RKO (cell line): Measurements from ENCODE around the gene IL31.
"Not testable (repeated sequence)": the region's sequence is repeated elsewhere in the genome, so short reads cannot be mapped to it uniquely, and the experiment has no call there.

Experiments
- DNase-seq: peaks from one replicate; pipeline ENCODE4 v3.0.0-alpha.2; 2016; ENCODE audit warnings: low spot score

IL31 gene

DNA sequence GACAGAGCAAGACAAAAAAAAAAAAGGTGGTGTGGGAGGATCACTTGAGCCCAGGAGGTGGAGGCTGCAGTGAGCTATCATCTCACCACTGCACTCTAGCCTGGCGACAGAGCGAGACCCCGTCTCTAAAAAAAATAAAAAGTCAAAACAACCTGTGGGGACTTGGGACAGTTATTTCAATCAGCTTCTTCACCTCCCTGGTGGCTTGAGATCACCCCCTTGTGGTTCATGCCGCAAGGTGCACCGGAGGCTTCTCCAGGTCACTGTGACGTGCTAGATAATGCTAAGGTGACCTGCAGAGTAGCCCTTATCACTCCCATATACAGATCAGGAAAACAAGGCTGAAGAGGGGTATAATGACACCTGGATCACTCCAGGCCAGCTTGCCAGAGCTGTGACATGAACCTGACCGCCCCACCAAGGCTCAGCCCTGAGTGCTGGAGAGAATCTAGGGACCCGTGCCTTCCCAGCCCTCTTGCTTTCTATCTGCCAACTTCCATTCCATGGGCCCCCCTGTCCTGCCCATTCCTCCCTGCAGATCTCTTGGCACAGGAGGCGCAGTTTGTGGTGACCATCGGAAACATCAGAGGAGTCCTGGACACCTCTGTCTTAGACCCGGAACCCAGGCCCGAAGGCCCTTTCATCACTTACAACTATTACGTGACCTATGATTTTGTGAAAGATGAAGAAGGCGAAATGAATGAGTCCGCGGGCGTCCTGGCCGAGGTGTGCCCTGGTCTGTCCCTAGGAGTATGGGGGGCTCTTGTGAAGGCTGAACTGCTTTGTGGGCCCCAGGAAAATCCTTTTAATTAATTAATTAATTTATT lies 17.0 kb upstream of the IL31 start:
- DNase-seq = peak; percentile 52

DNA sequence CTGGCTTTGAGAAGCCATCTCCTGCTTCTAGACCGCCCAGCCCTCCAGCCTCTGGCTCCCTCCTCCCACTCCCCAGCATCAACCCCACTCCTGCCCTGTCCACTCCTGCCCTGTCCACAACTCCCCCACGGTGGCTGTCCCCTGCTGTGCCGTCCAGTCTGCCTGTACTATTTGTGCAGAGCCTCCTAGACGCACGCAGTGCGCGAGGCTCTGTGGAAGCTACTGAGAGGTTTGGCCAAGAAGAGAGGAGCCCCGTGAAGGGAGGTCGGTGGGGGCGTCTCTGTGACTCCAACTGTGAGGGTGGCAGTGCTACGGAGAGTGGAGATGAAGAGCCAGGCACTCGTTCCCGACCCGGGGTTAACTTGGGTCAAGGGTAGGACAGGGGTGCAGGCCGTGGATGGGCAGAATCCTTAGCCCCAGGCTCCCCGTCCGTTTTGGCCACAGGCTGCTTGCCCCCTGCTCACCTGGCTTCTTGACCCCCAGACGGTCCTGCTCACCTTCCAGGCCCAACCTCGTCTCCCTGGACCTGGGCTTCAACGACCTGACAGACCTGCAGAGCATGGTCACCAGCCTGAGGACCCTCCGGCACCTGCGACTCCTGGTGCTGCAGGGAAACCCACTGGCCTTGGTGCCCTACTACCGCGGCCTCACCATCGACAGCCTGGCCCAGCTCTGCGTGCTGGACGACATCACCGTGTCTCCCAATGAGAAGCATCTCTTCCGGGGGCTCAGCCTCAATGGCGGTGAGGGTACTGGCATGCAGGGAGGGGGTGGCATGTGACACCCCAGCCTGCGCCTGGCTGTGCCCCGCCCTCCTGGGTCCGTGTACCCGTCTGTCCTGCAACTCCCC lies 15.8 kb upstream of the IL31 start:
- DNase-seq = no peak

DNA sequence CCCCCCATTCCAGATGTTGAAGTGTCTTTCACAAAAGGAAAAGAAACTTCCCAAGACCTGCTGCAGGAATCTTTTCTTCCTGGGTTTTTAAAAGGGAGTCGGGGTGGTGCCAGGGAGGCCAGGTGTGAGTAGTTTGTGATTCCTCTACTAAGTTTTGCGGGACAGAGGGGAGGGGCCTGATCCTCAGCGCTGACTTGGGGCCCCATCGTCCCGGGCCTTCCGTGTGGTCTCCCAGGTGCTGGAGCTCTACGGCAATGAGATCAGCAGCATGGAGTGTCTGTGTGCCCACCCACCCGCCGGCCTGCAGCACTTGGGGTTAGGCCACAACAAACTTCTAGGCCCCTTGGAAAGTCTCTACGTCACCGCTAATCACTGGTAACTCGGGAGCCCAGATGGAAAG lies 13.4 kb upstream of the IL31 start:
- no peak for DNase-seq

DNA sequence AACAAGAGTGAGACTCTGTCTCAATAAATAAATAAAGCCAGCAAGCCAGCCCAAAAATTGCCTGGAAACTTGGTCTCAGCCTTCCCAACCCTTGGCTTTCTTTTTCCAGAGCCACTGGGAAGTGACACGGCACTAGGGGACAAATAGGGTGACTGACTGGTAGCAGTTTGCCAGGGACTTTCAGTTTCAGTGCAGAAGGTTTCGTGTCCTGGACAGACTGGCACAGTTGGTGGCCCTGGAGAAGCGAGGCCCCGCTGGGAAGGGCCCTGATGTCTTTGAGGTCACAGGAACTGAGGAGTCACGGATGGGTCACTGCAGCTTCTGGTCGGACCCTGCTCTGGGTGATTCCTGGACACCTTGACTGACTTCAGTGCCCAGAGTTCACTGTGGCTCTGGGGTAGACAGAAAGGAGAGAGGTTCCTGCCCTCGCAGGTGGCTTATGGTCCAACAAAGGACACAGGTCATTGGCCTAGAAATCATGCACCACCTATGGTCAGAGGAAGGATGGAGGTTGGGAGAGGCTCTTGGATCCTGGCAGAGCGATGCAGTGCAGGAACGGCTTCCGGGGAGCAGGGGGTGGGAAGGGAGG lies 11.6 kb upstream of the IL31 start:
- DNase-seq = no peak

DNA sequence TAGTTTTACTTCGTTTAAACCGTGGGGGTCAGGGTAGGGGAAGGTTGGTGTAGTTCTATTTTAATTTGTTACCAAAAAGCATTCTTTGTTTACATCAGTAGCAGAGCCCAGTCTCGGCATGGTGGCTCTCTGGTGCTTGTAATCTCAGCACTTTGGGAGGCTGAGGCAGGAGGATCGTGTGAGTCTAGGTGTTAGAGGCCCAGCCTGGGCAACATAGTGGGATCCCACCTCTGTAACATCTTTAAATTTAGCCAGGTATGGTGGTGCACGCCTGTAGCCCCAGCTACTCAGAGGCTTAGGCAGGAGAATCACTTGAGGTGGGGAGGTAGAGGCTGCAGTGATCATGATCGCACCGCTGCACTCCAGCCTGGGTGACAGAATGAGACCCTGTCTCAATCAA lies 11.1 kb upstream of the IL31 start:
- DNase-seq = no peak

DNA sequence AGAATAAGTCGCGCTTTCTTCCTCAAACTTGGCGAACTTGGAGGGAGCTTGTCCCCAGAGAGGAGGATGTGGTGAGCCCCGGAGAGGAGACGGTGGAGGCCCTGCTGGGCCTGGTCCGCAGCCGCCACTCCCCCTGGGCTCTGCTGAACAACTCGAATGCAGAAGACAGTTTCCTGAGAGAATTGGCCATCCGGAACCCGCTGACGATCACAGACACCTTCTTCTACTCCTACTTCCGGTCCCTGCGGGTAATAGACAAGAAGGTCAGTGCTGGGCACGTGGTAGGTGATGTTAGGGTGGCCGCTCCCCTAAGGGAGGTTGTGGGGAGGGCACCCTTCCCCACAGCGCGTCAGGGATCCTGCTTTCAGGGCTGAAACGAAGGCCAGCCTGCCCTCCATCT lies 10.5 kb upstream of the IL31 start:
- DNase-seq = no peak

DNA sequence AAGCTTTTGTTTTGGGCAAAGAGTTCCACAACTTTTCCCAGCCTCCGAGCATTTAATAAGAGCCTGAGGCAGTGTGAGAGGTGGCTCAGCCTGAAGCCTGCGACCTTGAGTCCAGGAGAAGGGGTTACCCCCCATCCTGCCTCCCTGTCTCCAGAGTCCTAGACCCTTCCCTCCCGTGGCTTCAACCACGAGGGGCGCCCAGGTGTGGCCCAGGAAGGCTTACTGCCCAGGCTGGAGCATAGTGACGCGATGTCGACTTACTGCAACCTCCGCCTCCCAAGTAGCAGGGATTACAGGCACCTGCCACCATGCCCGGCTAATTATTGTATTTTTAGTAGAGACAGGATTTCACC lies 9.5 kb upstream of the IL31 start:
- DNase-seq = no peak

DNA sequence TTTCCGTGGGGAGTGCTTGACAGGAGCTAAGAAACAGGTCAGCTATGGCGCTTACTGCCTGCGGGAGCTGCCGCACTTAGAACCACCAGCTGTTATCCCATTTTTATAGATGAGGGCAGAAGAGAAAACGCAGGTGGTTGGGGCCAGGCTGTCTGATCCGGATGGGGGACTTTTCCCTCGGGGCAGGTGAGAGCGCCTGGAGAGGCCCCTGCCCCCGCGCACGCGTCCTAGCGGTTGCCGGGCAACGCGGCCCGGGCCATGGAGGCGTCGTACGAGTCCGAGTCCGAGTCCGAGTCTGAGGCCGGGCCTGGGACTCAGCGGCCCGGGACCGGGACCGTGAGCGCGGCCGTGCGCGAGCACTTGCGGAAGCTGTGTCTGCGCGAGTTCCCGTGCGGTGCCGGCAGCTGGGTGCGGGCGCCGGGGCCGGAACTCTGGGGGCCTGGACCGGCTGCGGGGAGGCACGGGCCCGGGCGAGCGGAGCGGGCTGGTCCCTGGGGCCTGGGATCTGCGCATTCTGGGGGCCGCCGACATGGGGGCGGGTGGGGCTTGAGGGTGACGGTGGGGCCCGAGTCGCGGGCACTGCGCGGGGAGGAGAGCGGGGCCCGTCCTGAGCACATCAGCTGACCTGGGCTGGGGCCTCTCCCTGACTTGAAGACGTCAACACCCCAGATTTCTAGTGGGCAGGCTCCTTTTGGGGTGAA lies 9.0 kb upstream of the IL31 start, which contains the start of gene LRRC43:
Gene LRRC43, plus strand, starts transcription at position 237 of the 701 bp plus-strand sequence. Its CDS starts 22 bp downstream, at position 259.
- no peak for DNase-seq

DNA sequence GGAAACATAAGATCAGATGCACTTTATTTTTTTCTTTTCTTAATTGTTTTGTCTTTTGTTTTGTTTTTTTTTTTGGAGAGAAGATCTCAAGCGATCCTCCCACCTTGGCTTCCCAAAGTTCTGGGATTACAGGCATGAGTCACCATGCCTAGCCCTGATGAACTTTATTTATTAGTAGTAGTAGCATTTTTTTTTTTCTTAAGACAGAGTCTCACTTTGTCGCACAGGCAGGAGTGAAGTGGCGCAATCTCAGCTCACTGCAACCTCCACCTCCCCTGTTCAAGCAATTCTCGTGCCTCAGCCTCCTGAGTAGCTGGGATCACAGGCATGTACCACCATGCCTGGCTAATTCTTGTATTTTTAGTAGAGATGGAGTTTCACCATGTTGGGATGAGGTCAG lies 2.5 kb upstream of the IL31 start:
- DNase-seq = not testable (repeated sequence)

DNA sequence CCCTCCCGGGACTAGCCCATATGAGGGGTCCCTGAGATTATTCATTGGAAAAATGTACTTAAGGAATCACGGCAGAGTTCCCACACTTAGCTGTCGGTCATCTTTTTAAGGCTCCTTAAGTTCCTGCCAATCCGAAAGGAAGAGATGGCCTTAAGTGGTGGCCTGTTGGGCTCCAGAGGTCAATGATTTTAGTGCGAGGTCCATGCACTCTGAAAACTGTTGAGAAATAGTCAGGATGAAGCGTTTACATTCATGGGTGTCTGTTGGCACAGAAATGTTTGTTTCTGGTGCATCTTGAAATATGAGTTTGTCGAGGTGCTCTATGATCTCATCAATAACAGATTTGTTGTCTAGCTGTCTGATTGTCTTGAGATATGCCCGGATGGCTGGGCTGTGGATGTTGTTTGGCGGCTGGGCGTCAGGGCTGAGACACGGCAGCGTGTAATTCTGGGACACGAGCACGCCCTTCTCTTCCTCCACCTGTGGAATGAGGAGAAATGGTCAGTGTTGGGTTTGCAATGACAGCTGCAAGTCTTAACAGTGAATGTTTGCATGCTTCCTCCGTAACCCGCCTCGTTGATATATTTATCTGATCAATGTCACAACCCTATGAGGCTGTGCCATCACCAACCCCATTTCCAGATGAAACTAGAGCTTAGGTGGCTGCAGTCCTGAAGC lies 1.6 kb downstream of the IL31 start:
- no peak for DNase-seq

DNA sequence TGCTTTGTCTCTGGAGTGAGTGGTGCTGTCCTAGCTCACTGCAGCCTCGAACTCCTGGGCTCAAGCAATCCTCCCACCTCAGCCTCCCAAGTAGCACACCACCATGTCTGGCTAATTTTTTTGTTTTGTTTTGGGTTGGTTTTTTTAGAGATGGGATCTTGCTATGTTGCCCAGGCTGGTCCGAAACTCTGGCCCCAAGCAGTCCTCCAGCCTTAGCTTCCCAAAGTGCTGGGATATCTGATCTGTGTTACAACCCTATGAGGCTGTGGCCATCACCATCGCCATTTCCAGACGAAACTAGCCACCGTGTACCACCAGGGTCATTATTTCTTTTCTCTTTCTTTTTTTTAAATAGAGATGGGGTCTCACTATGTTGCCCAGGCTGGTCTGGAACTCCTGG lies 2.6 kb downstream of the IL31 start:
- no peak for DNase-seq

DNA sequence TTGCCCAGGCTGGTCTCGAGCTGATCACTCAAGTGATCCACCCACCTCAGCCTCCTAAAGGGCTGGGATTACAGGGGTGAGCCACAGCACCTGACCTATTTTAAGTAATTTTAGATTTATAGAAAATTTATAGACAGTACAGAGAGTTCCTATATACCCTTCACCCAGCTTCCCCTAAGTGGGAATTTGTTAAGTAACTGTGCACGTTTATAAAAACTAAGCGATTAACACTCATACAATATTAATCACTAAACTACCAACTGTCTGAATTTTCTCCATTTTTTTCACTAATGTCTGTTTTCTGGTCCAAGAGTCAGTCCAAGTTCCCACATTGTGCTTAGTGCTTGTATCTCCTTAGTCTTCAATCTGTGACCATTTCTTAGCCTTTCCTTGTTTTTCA lies 5.5 kb downstream of the IL31 start:
- DNase-seq = no peak

DNA sequence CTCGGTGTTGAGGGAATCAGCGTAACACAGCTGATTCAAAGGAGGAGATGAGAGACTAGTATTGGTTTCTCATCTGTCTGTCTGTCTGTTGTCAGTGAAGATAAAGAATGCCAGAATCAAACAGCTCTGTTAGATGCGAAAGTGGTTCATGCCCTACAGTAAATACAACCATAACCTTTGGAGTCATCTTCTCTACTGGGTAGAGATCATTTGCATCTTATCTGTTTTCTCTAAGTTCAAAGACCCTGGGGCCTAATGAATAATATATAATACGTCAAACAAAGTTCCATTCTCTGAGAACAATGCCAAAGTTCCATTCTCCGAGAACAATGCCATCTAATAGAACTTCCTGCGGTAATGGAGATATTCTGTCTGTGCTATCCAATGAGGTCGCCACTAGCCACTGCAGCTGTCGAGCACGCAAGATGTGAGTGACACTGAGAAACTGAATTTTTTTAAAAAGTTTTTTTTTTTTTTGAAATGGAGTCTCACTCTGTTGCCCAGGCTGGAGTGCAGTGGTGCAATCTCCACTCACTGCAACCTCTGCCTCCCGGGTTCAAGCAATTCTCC lies 6.6 kb downstream of the IL31 start:
- DNase-seq = no peak

DNA sequence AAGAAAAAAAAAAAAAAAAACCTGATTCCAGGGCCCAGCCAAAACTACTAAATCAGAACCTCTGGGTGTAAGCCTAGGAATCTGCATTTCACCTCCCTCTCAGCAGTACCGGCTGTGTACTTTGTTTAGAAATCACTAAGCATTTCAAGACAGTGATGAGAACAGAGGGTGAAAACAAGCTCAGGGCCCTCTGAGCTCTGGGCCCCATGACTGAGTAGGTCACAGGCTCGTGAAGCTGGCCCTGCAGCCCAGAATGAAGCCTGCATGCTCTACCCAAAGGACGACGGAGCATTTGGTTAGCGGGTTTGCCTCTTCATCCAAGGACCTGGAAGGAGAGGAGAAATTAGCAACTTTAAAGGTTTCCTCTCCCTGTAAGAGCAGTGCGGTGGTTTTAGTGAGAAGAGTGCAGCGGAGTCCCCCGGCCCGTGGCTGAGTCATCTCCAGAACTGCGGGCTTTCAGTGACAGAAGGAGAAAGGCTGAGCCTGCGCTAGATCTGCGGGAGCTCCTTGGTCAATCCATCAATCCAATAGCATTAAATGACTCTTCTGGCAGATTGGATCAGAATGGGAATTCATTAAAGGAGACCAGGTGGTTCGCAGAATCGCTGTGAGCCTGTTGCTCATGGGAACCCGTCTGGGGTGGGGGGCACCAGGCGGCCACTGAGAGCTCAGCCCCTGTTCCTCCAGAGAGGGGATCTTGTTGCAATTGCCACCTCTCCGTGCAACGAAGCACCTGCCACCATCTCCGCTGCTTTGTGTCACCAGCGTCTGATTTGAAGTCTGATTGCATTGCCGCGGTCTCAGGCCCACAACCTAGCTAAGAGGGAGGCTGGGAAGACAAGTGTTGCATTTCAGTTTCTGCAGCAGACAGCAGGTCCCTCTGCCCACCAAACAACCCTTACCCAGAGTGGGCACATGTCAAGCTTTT lies 7.3 kb downstream of the IL31 start:
- no peak for DNase-seq

DNA sequence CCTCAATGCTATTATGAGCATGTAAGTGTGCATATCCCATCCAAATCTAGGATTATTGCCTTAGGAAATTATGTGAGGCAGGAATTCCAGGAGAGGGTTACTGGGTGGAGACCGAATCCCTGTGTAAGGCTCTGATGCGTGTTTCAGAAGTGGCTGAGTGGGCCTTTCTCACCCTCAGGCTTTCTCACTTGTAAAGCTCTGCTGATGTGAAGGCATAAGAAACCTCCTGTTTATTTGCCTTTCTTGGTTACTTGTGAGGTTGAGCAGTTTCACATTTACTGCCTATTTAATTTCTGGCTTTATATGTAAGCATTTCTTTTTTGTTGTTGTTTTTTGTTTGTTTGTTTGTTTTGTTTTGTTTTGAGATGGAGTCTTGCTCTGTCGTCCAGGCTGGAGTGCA lies 11.0 kb downstream of the IL31 start:
- DNase-seq = no peak

DNA sequence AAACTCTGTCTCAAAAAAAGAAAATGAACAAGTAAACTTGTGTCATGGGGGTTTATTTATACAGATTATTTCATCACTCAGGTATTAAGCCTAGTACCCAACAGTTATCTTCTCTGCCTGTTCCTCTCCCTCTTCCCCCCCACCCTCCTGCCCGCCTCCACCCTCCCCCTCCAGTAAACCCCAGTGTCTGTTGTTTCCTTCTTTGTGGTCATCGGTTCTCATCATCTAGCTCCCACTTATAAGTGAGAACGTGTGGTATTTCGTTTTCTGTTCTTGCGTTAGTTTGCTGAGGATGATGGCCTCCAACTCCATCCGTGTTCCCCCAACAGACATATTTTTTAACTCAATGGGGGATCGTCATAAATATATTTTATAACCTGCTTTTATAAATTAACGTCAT lies 12.3 kb downstream of the IL31 start:
- DNase-seq = no peak

DNA sequence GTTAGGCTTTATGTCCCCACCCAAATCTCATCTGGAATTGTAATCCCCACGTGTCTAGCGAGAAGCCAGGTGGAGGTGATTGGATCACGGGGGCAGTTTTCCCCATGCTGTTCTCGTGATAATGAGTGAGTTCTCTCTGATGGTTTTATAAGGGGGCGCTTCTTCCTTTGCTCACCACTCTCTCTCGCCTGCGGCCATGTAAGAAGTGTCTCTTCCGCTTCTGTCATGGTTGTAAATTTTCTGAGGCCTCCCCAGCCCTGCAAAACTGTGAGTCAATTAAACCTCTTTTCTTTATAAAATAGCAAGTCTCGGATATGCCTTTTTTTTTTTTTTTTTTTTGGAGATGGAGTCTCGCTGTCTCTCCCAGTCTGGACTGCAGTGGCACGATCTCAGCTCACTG lies 13.3 kb downstream of the IL31 start:
- DNase-seq = no peak

DNA sequence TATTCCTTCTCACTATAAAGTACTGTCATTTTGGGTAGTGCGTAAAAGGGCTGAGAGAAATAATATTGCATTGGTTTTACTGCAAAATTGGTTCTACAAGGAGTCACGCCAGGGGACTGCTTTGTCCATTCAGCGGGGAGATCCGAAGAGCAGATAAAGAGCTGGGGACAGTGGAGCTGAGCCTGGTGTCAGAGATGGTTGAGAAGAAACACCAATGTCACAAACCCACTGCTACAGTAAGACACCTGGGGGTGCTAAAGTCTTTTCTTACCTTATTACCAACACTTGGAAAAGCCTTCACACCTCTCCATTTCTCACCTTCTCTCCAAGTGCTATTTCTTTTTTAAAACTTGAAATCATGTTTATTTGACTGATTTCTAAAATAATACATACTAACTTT lies 14.1 kb downstream of the IL31 start:
- DNase-seq = no peak

DNA sequence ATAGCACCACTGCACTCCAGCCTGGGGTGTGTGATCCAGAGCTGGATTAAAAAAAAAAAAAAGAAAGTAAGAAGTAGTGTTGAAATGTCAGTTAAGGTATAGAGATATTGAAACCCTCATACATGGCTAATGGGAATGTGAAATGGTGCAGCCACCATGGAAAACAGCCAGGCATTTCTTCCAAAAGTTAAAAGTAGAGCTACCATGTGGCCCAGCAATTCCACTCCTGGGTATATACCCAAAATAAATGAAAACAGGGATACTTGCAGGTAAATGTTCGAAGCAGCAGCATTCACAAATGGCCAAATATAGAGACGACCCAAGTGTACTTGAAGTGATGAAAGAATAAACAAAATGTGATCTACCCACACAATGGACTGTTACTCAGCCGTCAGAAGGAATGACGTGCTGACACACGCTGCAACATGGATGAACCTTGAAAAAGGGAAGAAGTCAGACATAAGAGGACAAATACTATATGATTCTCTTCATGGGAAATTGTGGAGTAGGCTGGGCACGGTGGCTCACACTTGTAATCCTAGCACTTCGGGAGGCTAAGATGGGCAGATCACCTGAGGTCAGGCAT lies 15.2 kb downstream of the IL31 start:
- no peak for DNase-seq

DNA sequence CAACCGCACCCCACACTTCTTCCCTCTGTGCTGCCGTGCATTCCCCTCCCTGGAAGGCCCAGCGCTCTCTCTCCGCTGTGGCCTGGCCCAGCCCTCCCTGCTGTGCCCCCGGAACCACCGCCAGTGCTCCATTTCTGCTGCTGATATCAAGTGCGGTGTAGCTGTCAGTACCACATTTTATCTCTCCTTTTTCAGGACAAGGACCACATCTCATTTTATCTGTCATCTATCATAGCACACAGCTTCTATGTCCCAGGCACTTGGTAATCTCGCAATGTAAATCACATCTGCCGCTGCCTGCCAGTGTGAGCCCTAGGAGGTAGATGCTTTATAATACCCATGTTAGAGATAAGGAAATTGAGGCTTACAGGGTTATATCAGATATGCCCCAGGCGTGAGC lies 18.3 kb downstream of the IL31 start:
- no peak for DNase-seq
